HepG2 (cell line): ENCODE results near the gene OR6S1. TPM values are rescaled to one million over a fixed set of nuclear protein-coding genes. Genes with fewer than 3 reads are reported as not detected.

ENCODE experiments used
- ARNTL ChIP-seq: sonication (generic); formaldehyde crosslinking; IDR thresholded peaks from 2 replicates; pipeline ENCODE4 v1.4.0; 2020; ENCODE audit warnings: mild to moderate bottlenecking, missing genetic modification reagents
- CHCHD3 ChIP-seq: sonication (generic); formaldehyde crosslinking; IDR thresholded peaks from 2 replicates; pipeline ENCODE4 v1.8.0; 2022; ENCODE audit warnings: mild to moderate bottlenecking, missing genetic modification reagents, moderate library complexity
- DR1 ChIP-seq: sonication (generic); formaldehyde crosslinking; IDR thresholded peaks from 2 replicates; pipeline ENCODE4 v1.8.0; 2021; ENCODE audit warnings: mild to moderate bottlenecking, missing genetic modification reagents, inconsistent platforms
- FOXK2 ChIP-seq: fragments of 450-650 bp; IDR thresholded peaks from 2 replicates; pipeline ENCODE4 v1.6.1; 2016
- ISL2 ChIP-seq: sonication (generic); formaldehyde crosslinking; IDR thresholded peaks from 2 replicates; pipeline ENCODE4 v1.5.0; 2020; ENCODE audit warnings: missing genetic modification reagents
- KDM5A ChIP-seq: fragments of 200-600 bp; sonication (generic); IDR thresholded peaks from 2 replicates; pipeline ENCODE4 v1.7.0; 2018; ENCODE audit warnings: antibody characterized with exemption, mild to moderate bottlenecking, low read length, borderline replicate concordance
- MAFK ChIP-seq, 2 experiments: IDR thresholded peaks in 1 of 2; conservative IDR thresholded peaks in 1 of 2; 2 replicates each; pipeline ENCODE4 v1.6.1; 2011; ENCODE audit warnings: improper control_type of control experiment in 2 of 2, low read length in 2 of 2
- MEIS1 ChIP-seq: sonication (generic); formaldehyde crosslinking; IDR thresholded peaks from 2 replicates; pipeline ENCODE4 v1.9.0; 2021; ENCODE audit warnings: mild to moderate bottlenecking, missing genetic modification reagents, moderate library complexity, borderline replicate concordance
- SAP130 ChIP-seq: IDR thresholded peaks from 2 replicates; pipeline ENCODE4 v1.6.1; 2016; ENCODE audit warnings: low read depth
- SNAI1 ChIP-seq: sonication (generic); formaldehyde crosslinking; IDR thresholded peaks from 2 replicates; pipeline ENCODE4 v1.5.0; 2020; ENCODE audit warnings: mild to moderate bottlenecking, missing genetic modification reagents, borderline replicate concordance
- TP53 ChIP-seq: sonication (generic); formaldehyde crosslinking; conservative IDR thresholded peaks from 2 replicates; pipeline ENCODE4 v1.4.0; 2020; ENCODE audit warnings: missing genetic modification reagents
- ZC3H13 ChIP-seq: sonication (generic); formaldehyde crosslinking; IDR thresholded peaks from 2 replicates; pipeline ENCODE4 v1.8.1; 2023; ENCODE audit warnings: mild to moderate bottlenecking, missing genetic modification reagents, moderate library complexity
- ZKSCAN5 ChIP-seq: sonication (generic); formaldehyde crosslinking; IDR thresholded peaks from 2 replicates; pipeline ENCODE4 v1.5.1; 2020; ENCODE audit warnings: mild to moderate bottlenecking, missing genetic modification reagents
- ZNF138 ChIP-seq: sonication (generic); formaldehyde crosslinking; IDR thresholded peaks from 2 replicates; pipeline ENCODE4 v1.5.0; 2020; ENCODE audit warnings: mild to moderate bottlenecking, low read depth, missing genetic modification reagents
- ZNF256 ChIP-seq: sonication (generic); formaldehyde crosslinking; conservative IDR thresholded peaks from 2 replicates; pipeline ENCODE4 v1.4.0; 2020; ENCODE audit warnings: missing genetic modification reagents
- ZNF546 ChIP-seq: sonication (generic); formaldehyde crosslinking; conservative IDR thresholded peaks from 2 replicates; pipeline ENCODE4 v1.8.1; 2023; ENCODE audit warnings: mild to moderate bottlenecking, missing genetic modification reagents
- ZNF567 ChIP-seq: sonication (generic); formaldehyde crosslinking; IDR thresholded peaks from 2 replicates; pipeline ENCODE4 v1.8.1; 2023; ENCODE audit warnings: mild to moderate bottlenecking, missing genetic modification reagents, borderline replicate concordance
- ZNF605 ChIP-seq: sonication (generic); formaldehyde crosslinking; IDR thresholded peaks from 2 replicates; pipeline ENCODE4 v1.8.0; 2022; ENCODE audit warnings: mild to moderate bottlenecking, missing genetic modification reagents
- ZNF878 ChIP-seq: sonication (generic); formaldehyde crosslinking; IDR thresholded peaks from 2 replicates; pipeline ENCODE4 v1.8.1; 2023; ENCODE audit warnings: mild to moderate bottlenecking, missing genetic modification reagents, moderate library complexity
- polyA plus RNA-seq, 8 experiments: library from polyadenylated mRNA; depleted of rRNA in 3 of 8; stranded (reverse) in 7 of 8; unstranded in 1 of 8; fragments of >200 nt; fragmentation: Illumina TruSeq in 4 of 8; extraction: Trizol in 4 of 8; gene quantifications; 2 replicates each; pipeline versions ENCODE4 v1.2.1 to v1.2.3, GENCODE V29; 2011 to 2016; ENCODE audit warnings: low read depth in 4 of 8, missing spikeins in 1 of 8, mixed read lengths in 1 of 8; ENCODE audit not compliant: insufficient read depth in 1 of 8
- total RNA-seq, 5 experiments: library from RNA; depleted of rRNA; stranded (reverse); fragments of >200 nt; fragmentation: Illumina TruSeq; extraction: Trizol; gene quantifications; 2 replicates each; pipeline ENCODE4 v1.2.3, GENCODE V29; 2016; ENCODE audit warnings: low read depth in 1 of 5
- TF ChIP-seq, protein P1 (sequence below): sonication (generic); formaldehyde crosslinking; conservative IDR thresholded peaks from 2 replicates; pipeline ENCODE4 v1.8.0; 2022; ENCODE audit warnings: mild to moderate bottlenecking, moderate library complexity, missing genetic modification reagents
- TF ChIP-seq, protein P2 (sequence below): sonication (generic); formaldehyde crosslinking; IDR thresholded peaks from 2 replicates; pipeline ENCODE4 v1.5.1; 2020; ENCODE audit warnings: mild to moderate bottlenecking, missing genetic modification reagents, moderate library complexity
- TF ChIP-seq, protein P3 (sequence below): sonication (generic); formaldehyde crosslinking; IDR thresholded peaks from 2 replicates; pipeline ENCODE4 v1.4.0; 2020; ENCODE audit warnings: missing genetic modification reagents
- TF ChIP-seq, protein P4 (sequence below): sonication (generic); formaldehyde crosslinking; IDR thresholded peaks from 2 replicates; pipeline ENCODE4 v1.8.0; 2022; ENCODE audit warnings: mild to moderate bottlenecking, missing genetic modification reagents

OR6S1 gene
- total and polyA plus RNA-seq, 2 of the 13 experiments (the other 11 are each of a cell fraction or from before 2014, with no cell fraction given): 0.09 TPM; not detected in 1

DNA sequence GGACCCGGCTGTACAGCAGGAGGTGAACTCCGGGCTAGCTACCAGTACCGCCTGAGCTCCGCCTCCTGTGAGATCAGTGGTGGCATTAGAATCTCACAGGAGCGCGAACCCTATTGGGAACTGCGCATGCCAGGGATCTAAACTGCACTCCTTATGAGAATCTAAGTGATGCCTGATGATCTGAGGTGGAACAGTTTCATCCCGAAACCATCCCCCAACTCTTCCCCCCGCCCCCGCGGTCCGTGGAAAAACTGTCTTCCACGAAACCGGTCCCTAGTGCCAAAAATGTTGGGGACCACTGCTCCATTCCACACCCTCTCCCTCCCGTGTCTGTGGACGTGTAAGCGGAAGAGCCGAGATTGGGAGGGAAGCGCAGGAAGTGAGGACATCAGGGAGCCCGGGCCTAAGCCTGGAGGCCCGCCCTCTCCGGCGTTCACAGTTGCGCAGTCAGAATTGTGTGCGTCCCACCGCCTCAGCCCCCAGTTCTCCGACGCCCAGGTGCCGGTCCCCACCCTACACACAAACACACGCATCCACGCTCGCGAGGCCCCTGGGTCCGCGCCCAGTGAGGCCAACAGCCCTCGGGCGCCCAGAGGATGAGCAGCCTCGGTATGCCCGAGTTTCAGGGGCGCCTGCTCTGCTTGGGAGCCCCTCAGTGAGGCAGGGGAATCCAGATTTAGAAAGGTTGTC, 41.1 kb upstream of the OR6S1 start (continued):
- TF ChIP-seq ZNF546 (CRISPR knock-in tag): peak; percentile 93
- peak; percentile 42; the same call in 1 of the 2 replicates for TF ChIP-seq ZNF256 (CRISPR knock-in tag)
- TF ChIP-seq, protein P1, sequence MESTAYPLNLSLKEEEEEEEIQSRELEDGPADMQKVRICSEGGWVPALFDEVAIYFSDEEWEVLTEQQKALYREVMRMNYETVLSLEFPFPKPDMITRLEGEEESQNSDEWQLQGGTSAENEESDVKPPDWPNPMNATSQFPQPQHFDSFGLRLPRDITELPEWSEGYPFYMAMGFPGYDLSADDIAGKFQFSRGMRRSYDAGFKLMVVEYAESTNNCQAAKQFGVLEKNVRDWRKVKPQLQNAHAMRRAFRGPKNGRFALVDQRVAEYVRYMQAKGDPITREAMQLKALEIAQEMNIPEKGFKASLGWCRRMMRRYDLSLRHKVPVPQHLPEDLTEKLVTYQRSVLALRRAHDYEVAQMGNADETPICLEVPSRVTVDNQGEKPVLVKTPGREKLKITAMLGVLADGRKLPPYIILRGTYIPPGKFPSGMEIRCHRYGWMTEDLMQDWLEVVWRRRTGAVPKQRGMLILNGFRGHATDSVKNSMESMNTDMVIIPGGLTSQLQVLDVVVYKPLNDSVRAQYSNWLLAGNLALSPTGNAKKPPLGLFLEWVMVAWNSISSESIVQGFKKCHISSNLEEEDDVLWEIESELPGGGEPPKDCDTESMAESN: no peak; the same call in none of the 2 replicates
- TF ChIP-seq, protein P2, sequence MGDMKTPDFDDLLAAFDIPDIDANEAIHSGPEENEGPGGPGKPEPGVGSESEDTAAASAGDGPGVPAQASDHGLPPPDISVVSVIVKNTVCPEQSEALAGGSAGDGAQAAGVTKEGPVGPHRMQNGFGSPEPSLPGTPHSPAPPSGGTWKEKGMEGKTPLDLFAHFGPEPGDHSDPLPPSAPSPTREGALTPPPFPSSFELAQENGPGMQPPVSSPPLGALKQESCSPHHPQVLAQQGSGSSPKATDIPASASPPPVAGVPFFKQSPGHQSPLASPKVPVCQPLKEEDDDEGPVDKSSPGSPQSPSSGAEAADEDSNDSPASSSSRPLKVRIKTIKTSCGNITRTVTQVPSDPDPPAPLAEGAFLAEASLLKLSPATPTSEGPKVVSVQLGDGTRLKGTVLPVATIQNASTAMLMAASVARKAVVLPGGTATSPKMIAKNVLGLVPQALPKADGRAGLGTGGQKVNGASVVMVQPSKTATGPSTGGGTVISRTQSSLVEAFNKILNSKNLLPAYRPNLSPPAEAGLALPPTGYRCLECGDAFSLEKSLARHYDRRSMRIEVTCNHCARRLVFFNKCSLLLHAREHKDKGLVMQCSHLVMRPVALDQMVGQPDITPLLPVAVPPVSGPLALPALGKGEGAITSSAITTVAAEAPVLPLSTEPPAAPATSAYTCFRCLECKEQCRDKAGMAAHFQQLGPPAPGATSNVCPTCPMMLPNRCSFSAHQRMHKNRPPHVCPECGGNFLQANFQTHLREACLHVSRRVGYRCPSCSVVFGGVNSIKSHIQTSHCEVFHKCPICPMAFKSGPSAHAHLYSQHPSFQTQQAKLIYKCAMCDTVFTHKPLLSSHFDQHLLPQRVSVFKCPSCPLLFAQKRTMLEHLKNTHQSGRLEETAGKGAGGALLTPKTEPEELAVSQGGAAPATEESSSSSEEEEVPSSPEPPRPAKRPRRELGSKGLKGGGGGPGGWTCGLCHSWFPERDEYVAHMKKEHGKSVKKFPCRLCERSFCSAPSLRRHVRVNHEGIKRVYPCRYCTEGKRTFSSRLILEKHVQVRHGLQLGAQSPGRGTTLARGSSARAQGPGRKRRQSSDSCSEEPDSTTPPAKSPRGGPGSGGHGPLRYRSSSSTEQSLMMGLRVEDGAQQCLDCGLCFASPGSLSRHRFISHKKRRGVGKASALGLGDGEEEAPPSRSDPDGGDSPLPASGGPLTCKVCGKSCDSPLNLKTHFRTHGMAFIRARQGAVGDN (CRISPR knock-in tag): peak; percentile 92
- no peak for TF ChIP-seq ZNF878 (CRISPR knock-in tag)
- TF ChIP-seq SNAI1 (CRISPR knock-in tag): no peak
- no peak for TF ChIP-seq ZNF567
- peak; percentile 91 for TF ChIP-seq ZC3H13 (CRISPR knock-in tag)
- TF ChIP-seq, protein P3, sequence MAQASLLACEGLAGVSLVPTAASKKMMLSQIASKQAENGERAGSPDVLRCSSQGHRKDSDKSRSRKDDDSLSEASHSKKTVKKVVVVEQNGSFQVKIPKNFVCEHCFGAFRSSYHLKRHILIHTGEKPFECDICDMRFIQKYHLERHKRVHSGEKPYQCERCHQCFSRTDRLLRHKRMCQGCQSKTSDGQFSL (CRISPR knock-in tag): no peak
- peak; percentile 71 for TF ChIP-seq ARNTL (CRISPR knock-in tag)
- no peak for TF ChIP-seq TP53 (CRISPR knock-in tag)
- 0 out of 2 replicates have a peak, but pooled peaks have one; percentile 58 for TF ChIP-seq DR1 (CRISPR knock-in tag)
- TF ChIP-seq KDM5A: no peak; the same call in none of the 2 replicates
- TF ChIP-seq FOXK2: no peak
- TF ChIP-seq, protein P4, sequence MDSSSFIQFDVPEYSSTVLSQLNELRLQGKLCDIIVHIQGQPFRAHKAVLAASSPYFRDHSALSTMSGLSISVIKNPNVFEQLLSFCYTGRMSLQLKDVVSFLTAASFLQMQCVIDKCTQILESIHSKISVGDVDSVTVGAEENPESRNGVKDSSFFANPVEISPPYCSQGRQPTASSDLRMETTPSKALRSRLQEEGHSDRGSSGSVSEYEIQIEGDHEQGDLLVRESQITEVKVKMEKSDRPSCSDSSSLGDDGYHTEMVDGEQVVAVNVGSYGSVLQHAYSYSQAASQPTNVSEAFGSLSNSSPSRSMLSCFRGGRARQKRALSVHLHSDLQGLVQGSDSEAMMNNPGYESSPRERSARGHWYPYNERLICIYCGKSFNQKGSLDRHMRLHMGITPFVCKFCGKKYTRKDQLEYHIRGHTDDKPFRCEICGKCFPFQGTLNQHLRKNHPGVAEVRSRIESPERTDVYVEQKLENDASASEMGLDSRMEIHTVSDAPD: 0 out of 2 replicates have a peak, but pooled peaks have one; percentile 8
- no peak; the same call in 1 of the 2 replicates for TF ChIP-seq MEIS1 (CRISPR knock-in tag)
- TF ChIP-seq ZNF605 (CRISPR knock-in tag): peak; percentile 92
- peak; percentile 64 for TF ChIP-seq ZKSCAN5 (CRISPR knock-in tag)
- TF ChIP-seq SAP130 (CRISPR knock-in tag): peak; percentile 66
- no peak for TF ChIP-seq MAFK (conservative IDR thresholded peaks at IDR 0.05 in 1 of 2, IDR thresholded peaks at IDR 0.05 in 1 of 2; ENCODE audit: low read length in 2 of 2)
- TF ChIP-seq CHCHD3 (CRISPR knock-in tag): peak; percentile 62; the same call in 1 of the 2 replicates
- TF ChIP-seq ZNF138 (CRISPR knock-in tag): no peak
- no peak; the same call in 1 of the 2 replicates for TF ChIP-seq ISL2
